Gastrocnemius medialis (tissue), 4 donors: ENCODE measurements around the gene DOCK10. TPM values are rescaled to one million over a fixed set of nuclear protein-coding genes. Genes with fewer than 3 reads are reported as not detected.

Experiments used
- ATAC-seq, 2 donors: fragments of 150-250 bp; one replicate each; pipeline ENCODE4 v1.9.1; 2016
- DNase-seq, 2 donors: peaks; one replicate each; pipeline ENCODE4 v3.0.0-alpha.2; 2019
- H3K27ac ChIP-seq, 4 donors: fragments of 200-600 bp; sonication (generic); 1 replicate in 1 of 4; 2 replicates in 3 of 4; pipeline ENCODE4 v1.5.1; 2016 to 2018; ENCODE audit warnings: mild to moderate bottlenecking in 2 of 4, moderate library complexity in 1 of 4
- H3K27me3 ChIP-seq, 3 donors: fragments of 200-600 bp; sonication (generic) in 2 of 3; 1 replicate in 1 of 3; 2 replicates in 2 of 3; pipeline versions ENCODE4 v1.5.1 to v1.6.0; 2016 to 2019; ENCODE audit warnings: mild to moderate bottlenecking in 1 of 3, moderate library complexity in 1 of 3
- H3K36me3 ChIP-seq, 2 donors: fragments of 200-600 bp; sonication (generic) in 1 of 2; one replicate each; pipeline ENCODE4 v1.5.1; 2017 to 2018
- H3K4me1 ChIP-seq, 2 donors: fragments of 200-600 bp; sonication (generic) in 1 of 2; one replicate each; pipeline ENCODE4 v1.5.1; 2016 to 2017; ENCODE audit warnings: mild to moderate bottlenecking in 2 of 2
- H3K4me3 ChIP-seq, 4 donors: fragments of 200-600 bp; sonication (generic) in 3 of 4; 1 replicate in 1 of 4; 2 replicates in 3 of 4; pipeline ENCODE4 v1.5.1; 2016 to 2019; ENCODE audit warnings: mild to moderate bottlenecking in 2 of 4
- H3K9me3 ChIP-seq, 3 donors: fragments of 200-600 bp; sonication (generic) in 2 of 3; 1 replicate in 1 of 3; 2 replicates in 2 of 3; pipeline ENCODE4 v1.5.1; 2016 to 2019
- CTCF ChIP-seq, 5 experiments: fragments of 450-650 bp in 3 of 5; fragments of 200-600 bp in 2 of 5; sonication (generic) in 2 of 5; IDR thresholded peaks in 4 of 5; conservative IDR thresholded peaks in 1 of 5; 1 replicate in 4 of 5; 2 replicates in 1 of 5; pipeline ENCODE4 v1.5.1; 2016 to 2019; ENCODE audit warnings: antibody characterized with exemption in 5 of 5, mild to moderate bottlenecking in 3 of 5, moderate library complexity in 3 of 5
- POLR2A ChIP-seq, 2 donors: fragments of 450-650 bp; IDR thresholded peaks; one replicate each; pipeline ENCODE4 v1.6.1; 2017; ENCODE audit warnings: antibody characterized with exemption in 2 of 2, mild to moderate bottlenecking in 2 of 2, moderate library complexity in 2 of 2
- in situ Hi-C, 4 donors: fragments of 200-750 bp; cut with MboI; loops; one replicate each; pipeline versions ENCODE4 v1.15.0 to v1.8.0; 2017; ENCODE audit warnings: low sequenced_read_pairs in 4 of 4
- intact Hi-C: fragments of 100-400 bp; cut with DNase I; formaldehyde crosslinking; loops from one replicate; pipeline ENCODE4 v1.15.1; 2023; ENCODE audit warnings: low total_unique reads
- total RNA-seq, 4 donors: library from RNA; depleted of rRNA; stranded (reverse); fragments of >200 nt; gene quantifications; one replicate each; pipeline versions ENCODE4 v1.1.0 to v1.2.3, GENCODE V29; 2016

DOCK10 gene
- total RNA-seq, 4 donors from 2014 or later = 0.97 to 1.9 (median 1.4) TPM

- intact Hi-C loops = no loop called here
- Histone ChIP-seq H3K4me3 (no peak overlapping the region), H3K27me3 (no peaks in the 10 kb centered on the region), H3K4me1 (no peaks in the 10 kb centered on the region), H3K27ac (no peak overlapping the region), H3K36me3 (no peaks in the 10 kb centered on the region), H3K9me3 (no peaks in the 10 kb centered on the region)
- no peak for ATAC-seq
- TF ChIP-seq CTCF (IDR thresholded peaks at IDR 0.05 in 4 of 5, conservative IDR thresholded peaks at IDR 0.05 in 1 of 5) (no peak), POLR2A (IDR thresholded peaks at IDR 0.05) (no peak)
- DNase-seq = no peak
- in situ Hi-C loops = no loop called here
Measured at GRCh38 chr2:224893848-224894247, 148.4 kb downstream of the DOCK10 start.

- ATAC-seq = no peak
- Histone ChIP-seq H3K9me3 (no peaks in the 10 kb centered on the region), H3K27me3 (no peaks in the 10 kb centered on the region), H3K27ac (no peak overlapping the region), H3K4me1 (no peaks in the 10 kb centered on the region), H3K36me3 (no peaks in the 10 kb centered on the region), H3K4me3 (no peak overlapping the region)
- TF ChIP-seq CTCF (IDR thresholded peaks at IDR 0.05 in 4 of 5, conservative IDR thresholded peaks at IDR 0.05 in 1 of 5) = no peak
- TF ChIP-seq POLR2A (IDR thresholded peaks at IDR 0.05) = no peak
- intact Hi-C loops (no loop called here), in situ Hi-C loops (no loop called here)
- no peak for DNase-seq
Measured at GRCh38 chr2:224892574-224893204, 149.6 kb downstream of the DOCK10 start.

DNA sequence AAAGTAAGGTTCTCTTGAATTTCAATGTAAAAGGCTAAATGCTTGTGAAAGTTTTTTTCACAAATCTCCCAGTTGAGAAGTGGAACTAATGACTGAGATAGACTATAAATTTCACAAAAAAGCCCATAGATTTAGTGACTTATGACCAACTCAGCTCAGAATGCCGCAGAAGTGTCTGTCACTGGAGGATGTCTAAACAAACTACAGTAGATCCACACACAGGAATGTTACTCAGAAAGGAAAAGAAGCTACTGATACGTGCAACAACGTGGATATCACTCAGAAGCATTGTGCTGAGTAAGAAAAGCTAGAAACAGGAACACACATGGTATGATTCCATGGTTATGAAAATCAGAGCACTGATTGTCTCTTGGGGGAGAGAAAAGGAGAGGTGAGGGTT lies 151.9 kb downstream of the DOCK10 start:
- ATAC-seq (no peak), DNase-seq (no peak)
- Histone ChIP-seq H3K27ac (no peak overlapping the region), H3K4me1 (no peaks in the 10 kb centered on the region), H3K36me3 (no peaks in the 10 kb centered on the region), H3K4me3 (no peak overlapping the region), H3K9me3 (no peaks in the 10 kb centered on the region), H3K27me3 (no peaks in the 10 kb centered on the region)
- in situ Hi-C loops = no loop called here
- TF ChIP-seq POLR2A (IDR thresholded peaks at IDR 0.05) (no peak), CTCF (IDR thresholded peaks at IDR 0.05 in 4 of 5, conservative IDR thresholded peaks at IDR 0.05 in 1 of 5) (no peak)
- intact Hi-C loops = no loop called here

GRCh38 chr2:224887141-224887540 lies 155.1 kb downstream of the DOCK10 start:
- no peak for ATAC-seq
- Histone ChIP-seq H3K36me3 (no peaks in the 10 kb centered on the region), H3K27ac (no peak overlapping the region), H3K4me1 (no peaks in the 10 kb centered on the region), H3K27me3 (no peaks in the 10 kb centered on the region), H3K9me3 (no peaks in the 10 kb centered on the region), H3K4me3 (no peak overlapping the region)
- intact Hi-C loops (no loop called here), in situ Hi-C loops (no loop called here)
- no peak for DNase-seq
- TF ChIP-seq CTCF (IDR thresholded peaks at IDR 0.05 in 4 of 5, conservative IDR thresholded peaks at IDR 0.05 in 1 of 5) = no peak
- TF ChIP-seq POLR2A (IDR thresholded peaks at IDR 0.05) = no peak
